HepG2 (cell line): ENCODE data around the gene OPRL1. TPM values are rescaled to one million over a fixed set of nuclear protein-coding genes. Genes with fewer than 3 reads are reported as not detected.
A peak's percentile ranks its signal among the peaks of the same experiment; 100 is the strongest.

Source experiments
- BATF2 ChIP-seq: sonication (generic); formaldehyde crosslinking; IDR thresholded peaks from 2 replicates; pipeline ENCODE4 v1.8.0; 2022; ENCODE audit warnings: mild to moderate bottlenecking, missing genetic modification reagents, moderate library complexity
- CC2D1A ChIP-seq: sonication (generic); formaldehyde crosslinking; IDR thresholded peaks from 2 replicates; pipeline ENCODE4 v1.8.1; 2023; ENCODE audit warnings: mild to moderate bottlenecking, missing genetic modification reagents
- CCAR2 ChIP-seq: fragments of 200-400 bp; formaldehyde crosslinking; optimal IDR thresholded peaks from 2 replicates; pipeline ENCODE3; 2018; ENCODE audit warnings: low read depth, mild to moderate bottlenecking, low read length, moderate library complexity
- FOXP4 ChIP-seq: sonication (generic); formaldehyde crosslinking; IDR thresholded peaks from 2 replicates; pipeline ENCODE4 v1.4.0; 2020; ENCODE audit warnings: missing genetic modification reagents
- HIVEP1 ChIP-seq: sonication (generic); formaldehyde crosslinking; IDR thresholded peaks from 2 replicates; pipeline ENCODE4 v1.4.0; 2020; ENCODE audit warnings: mild to moderate bottlenecking, missing genetic modification reagents
- IRX3 ChIP-seq: sonication (generic); formaldehyde crosslinking; IDR thresholded peaks from 2 replicates; pipeline ENCODE4 v1.8.1; 2023; ENCODE audit warnings: mild to moderate bottlenecking, low read depth, missing genetic modification reagents, borderline replicate concordance
- ISL2 ChIP-seq: sonication (generic); formaldehyde crosslinking; IDR thresholded peaks from 2 replicates; pipeline ENCODE4 v1.5.0; 2020; ENCODE audit warnings: missing genetic modification reagents
- KLF12 ChIP-seq: sonication (generic); formaldehyde crosslinking; IDR thresholded peaks from 2 replicates; pipeline ENCODE4 v1.4.0; 2020; ENCODE audit warnings: missing genetic modification reagents, borderline replicate concordance
- MTF2 ChIP-seq: sonication (generic); formaldehyde crosslinking; IDR thresholded peaks from 2 replicates; pipeline ENCODE4 v1.5.0; 2020; ENCODE audit warnings: missing genetic modification reagents, borderline replicate concordance
- POLR2AphosphoS2 ChIP-seq: IDR thresholded peaks from 2 replicates; pipeline ENCODE4 v1.6.1; 2011; ENCODE audit warnings: low read depth, low read length, improper control_type of control experiment
- SRSF1 ChIP-seq: fragments of 200-400 bp; formaldehyde crosslinking; optimal IDR thresholded peaks from 2 replicates; pipeline ENCODE3; 2017; ENCODE audit warnings: mild to moderate bottlenecking, low read depth, low read length, moderate library complexity
- STAG1 ChIP-seq: sonication (generic); formaldehyde crosslinking; IDR thresholded peaks from 2 replicates; pipeline ENCODE4 v1.4.0; 2020; ENCODE audit warnings: missing genetic modification reagents
- TRIM24 ChIP-seq: sonication (generic); formaldehyde crosslinking; IDR thresholded peaks from 2 replicates; pipeline ENCODE4 v1.8.0; 2022; ENCODE audit warnings: mild to moderate bottlenecking, missing genetic modification reagents
- ZBTB21 ChIP-seq: sonication (generic); formaldehyde crosslinking; IDR thresholded peaks from 2 replicates; pipeline ENCODE4 v1.4.0; 2020; ENCODE audit warnings: missing genetic modification reagents
- ZBTB8A ChIP-seq: sonication (generic); formaldehyde crosslinking; IDR thresholded peaks from 2 replicates; pipeline ENCODE4 v1.4.0; 2020; ENCODE audit warnings: mild to moderate bottlenecking, low read depth, missing genetic modification reagents, borderline replicate concordance
- ZFP41 ChIP-seq: sonication (generic); formaldehyde crosslinking; IDR thresholded peaks from 2 replicates; pipeline ENCODE4 v1.4.0; 2020; ENCODE audit warnings: mild to moderate bottlenecking, missing genetic modification reagents, borderline replicate concordance
- ZNF256 ChIP-seq: sonication (generic); formaldehyde crosslinking; conservative IDR thresholded peaks from 2 replicates; pipeline ENCODE4 v1.4.0; 2020; ENCODE audit warnings: missing genetic modification reagents
- ZNF3 ChIP-seq: IDR thresholded peaks from 2 replicates; pipeline ENCODE4 v1.7.0; 2017; ENCODE audit warnings: inconsistent platforms
- ZNF326 ChIP-seq: sonication (generic); formaldehyde crosslinking; IDR thresholded peaks from 2 replicates; pipeline ENCODE4 v1.4.0; 2020; ENCODE audit warnings: missing genetic modification reagents, borderline replicate concordance
- ZNF629 ChIP-seq: sonication (generic); formaldehyde crosslinking; conservative IDR thresholded peaks from 2 replicates; pipeline ENCODE4 v1.5.0; 2020; ENCODE audit warnings: missing genetic modification reagents
- ZNF747 ChIP-seq: sonication (generic); formaldehyde crosslinking; IDR thresholded peaks from 2 replicates; pipeline ENCODE4 v1.8.1; 2023; ENCODE audit warnings: missing genetic modification reagents, mild to moderate bottlenecking, borderline replicate concordance
- ZNF776 ChIP-seq: sonication (generic); formaldehyde crosslinking; IDR thresholded peaks from 2 replicates; pipeline ENCODE4 v1.4.0; 2020; ENCODE audit warnings: mild to moderate bottlenecking, missing genetic modification reagents
- ZNF780A ChIP-seq: sonication (generic); formaldehyde crosslinking; IDR thresholded peaks from 2 replicates; pipeline ENCODE4 v1.8.0; 2022; ENCODE audit warnings: mild to moderate bottlenecking, missing genetic modification reagents, moderate library complexity
- polyA plus RNA-seq, 8 experiments: library from polyadenylated mRNA; depleted of rRNA in 3 of 8; stranded (reverse) in 7 of 8; unstranded in 1 of 8; fragments of >200 nt; fragmentation: Illumina TruSeq in 4 of 8; extraction: Trizol in 4 of 8; gene quantifications; 2 replicates each; pipeline versions ENCODE4 v1.2.1 to v1.2.3, GENCODE V29; 2011 to 2016; ENCODE audit warnings: low read depth in 4 of 8, missing spikeins in 1 of 8, mixed read lengths in 1 of 8; ENCODE audit not compliant: insufficient read depth in 1 of 8
- total RNA-seq, 5 experiments: library from RNA; depleted of rRNA; stranded (reverse); fragments of >200 nt; fragmentation: Illumina TruSeq; extraction: Trizol; gene quantifications; 2 replicates each; pipeline ENCODE4 v1.2.3, GENCODE V29; 2016; ENCODE audit warnings: low read depth in 1 of 5
- TF ChIP-seq, protein P1 (sequence below): sonication (generic); formaldehyde crosslinking; IDR thresholded peaks from 2 replicates; pipeline ENCODE4 v1.4.0; 2020; ENCODE audit warnings: mild to moderate bottlenecking, missing genetic modification reagents

OPRL1 gene
- total and polyA plus RNA-seq, 2 of the 13 experiments (the other 11 are each of a cell fraction or from before 2014, with no cell fraction given): 0.35 to 0.71 TPM

GRCh38 chr20:64052987-64053840 is 26.7 kb upstream of the OPRL1 start (continued):
- TF ChIP-seq ZNF776 (CRISPR knock-in tag) (0 out of 2 replicates have a peak, but pooled peaks have one; percentile 1), ZNF3 (CRISPR knock-in tag) (no peak), ZNF326 (CRISPR knock-in tag) (peak; percentile 50; the same call in 1 of the 2 replicates), CCAR2 (no peak), ISL2 (CRISPR knock-in tag) (no peak), KLF12 (CRISPR knock-in tag) (0 out of 2 replicates have a peak, but pooled peaks have one; percentile 20), STAG1 (CRISPR knock-in tag) (no peak), ZBTB8A (no peak), POLR2AphosphoS2 (no peak), ZNF629 (CRISPR knock-in tag) (0 out of 2 replicates have a peak, but pooled peaks have one; percentile 16), MTF2 (CRISPR knock-in tag) (0 out of 2 replicates have a peak, but pooled peaks have one; percentile 63), ZNF780A (CRISPR knock-in tag) (0 out of 2 replicates have a peak, but pooled peaks have one; percentile 15), ZFP41 (peak; percentile 83), BATF2 (CRISPR knock-in tag) (peak; percentile 91; the same call in 1 of the 2 replicates), SRSF1 (no peak), FOXP4 (CRISPR knock-in tag) (peak; percentile 13; the same call in 1 of the 2 replicates), ZNF747 (no peak), TRIM24 (CRISPR knock-in tag) (no peak), ZBTB21 (CRISPR knock-in tag) (peak; percentile 22), ZNF256 (CRISPR knock-in tag) (no peak), HIVEP1 (peak; percentile 56), CC2D1A (CRISPR knock-in tag) (no peak), IRX3 (CRISPR knock-in tag) (no peak)
- TF ChIP-seq, protein P1, sequence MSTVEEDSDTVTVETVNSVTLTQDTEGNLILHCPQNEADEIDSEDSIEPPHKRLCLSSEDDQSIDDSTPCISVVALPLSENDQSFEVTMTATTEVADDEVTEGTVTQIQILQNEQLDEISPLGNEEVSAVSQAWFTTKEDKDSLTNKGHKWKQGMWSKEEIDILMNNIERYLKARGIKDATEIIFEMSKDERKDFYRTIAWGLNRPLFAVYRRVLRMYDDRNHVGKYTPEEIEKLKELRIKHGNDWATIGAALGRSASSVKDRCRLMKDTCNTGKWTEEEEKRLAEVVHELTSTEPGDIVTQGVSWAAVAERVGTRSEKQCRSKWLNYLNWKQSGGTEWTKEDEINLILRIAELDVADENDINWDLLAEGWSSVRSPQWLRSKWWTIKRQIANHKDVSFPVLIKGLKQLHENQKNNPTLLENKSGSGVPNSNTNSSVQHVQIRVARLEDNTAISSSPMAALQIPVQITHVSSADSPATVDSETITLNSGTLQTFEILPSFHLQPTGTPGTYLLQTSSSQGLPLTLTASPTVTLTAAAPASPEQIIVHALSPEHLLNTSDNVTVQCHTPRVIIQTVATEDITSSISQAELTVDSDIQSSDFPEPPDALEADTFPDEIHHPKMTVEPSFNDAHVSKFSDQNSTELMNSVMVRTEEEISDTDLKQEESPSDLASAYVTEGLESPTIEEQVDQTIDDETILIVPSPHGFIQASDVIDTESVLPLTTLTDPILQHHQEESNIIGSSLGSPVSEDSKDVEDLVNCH: 0 out of 2 replicates have a peak, but pooled peaks have one; percentile 30
